ENCODE results near the gene PRCP.

- TF ChIP-seq CTCF (IDR thresholded peaks at IDR 0.05; ENCODE audit: insufficient read depth, low read length, poor library complexity, severe bottlenecking), result no peak
- TF ChIP-seq EZH2phosphoT487 (conservative IDR thresholded peaks at IDR 0.05; ENCODE audit: low read length), result no peak
Observed at GRCh38 chr11:82901165-82901921, 1.1 kb upstream of the PRCP start, which contains the start of gene DDIAS.
